ENCODE measurements around the gene CLCNKA.

GRCh38 chr1:16082283-16083038 lies 60.6 kb downstream of the CLCNKA start:
- TF ChIP-seq CTCF (IDR thresholded peaks at IDR 0.05; ENCODE audit: borderline replicate concordance, extremely low read depth, low read length, poor library complexity, severe bottlenecking) (peak; percentile 85), EZH2 (IDR thresholded peaks at IDR 0.05; ENCODE audit: borderline replicate concordance, low read depth, low read length, severe bottlenecking) (no peak)
